HAP-1 (cell line): ENCODE results near the gene SPATA31C2.

Experiments
- DNase-seq, 2 experiments: peaks; one replicate each; pipeline ENCODE4 v3.0.0-alpha.2; 2016 to 2020; ENCODE audit warnings: low spot score in 2 of 2
- H3K27me3 ChIP-seq: fragments of 250-450 bp; sonication (Bioruptor Pico); 2 replicates; pipeline ENCODE4 v1.5.1; 2020; ENCODE audit warnings: low read depth, mild to moderate bottlenecking, moderate library complexity
- H3K36me3 ChIP-seq: fragments of 250-450 bp; sonication (Bioruptor Pico); replicated peaks from 2 replicates; pipeline ENCODE4 v1.5.1; 2020; ENCODE audit warnings: mild to moderate bottlenecking
- H3K4me1 ChIP-seq: fragments of 250-450 bp; sonication (Bioruptor Pico); 2 replicates; pipeline ENCODE4 v1.5.1; 2020; ENCODE audit warnings: mild to moderate bottlenecking
- H3K4me3 ChIP-seq: fragments of 250-450 bp; sonication (Bioruptor Pico); 2 replicates; pipeline ENCODE4 v1.5.1; 2020; ENCODE audit warnings: mild to moderate bottlenecking, moderate library complexity
- H3K9me3 ChIP-seq: fragments of 250-450 bp; sonication (Bioruptor Pico); 2 replicates; pipeline ENCODE4 v1.5.1; 2020; ENCODE audit warnings: mild to moderate bottlenecking, moderate library complexity
- in situ Hi-C: fragments of 300-500 bp; cut with MboI; formaldehyde crosslinking; loops from 3 replicates; pipeline ENCODE4 v1.14.3; 2020; ENCODE audit warnings: low sequenced_read_pairs, inconsistent platforms, mixed read lengths

Gene SPATA31C2

GRCh38 chr9:88110026-88110425 lies 28.2 kb downstream of the SPATA31C2 start:
- Histone ChIP-seq H3K4me1 (no peaks in the 10 kb centered on the region), H3K9me3 (no peaks in the 10 kb centered on the region), H3K36me3 (no peaks in the 10 kb centered on the region), H3K4me3 (no peak overlapping the region), H3K27me3 (no peaks in the 10 kb centered on the region)
- in situ Hi-C loops, result no loop called here
- no peak for DNase-seq

- H3K4me3 ChIP-seq, result no peak overlapping the region
- H3K9me3 ChIP-seq, result no peaks in the 10 kb centered on the region
- no peaks in the 10 kb centered on the region for H3K36me3 ChIP-seq
- DNase-seq, result no peak
- no peaks in the 10 kb centered on the region for H3K27me3 ChIP-seq
- in situ Hi-C loops, result no loop called here
- H3K4me1 ChIP-seq, result no peaks in the 10 kb centered on the region
These were observed 29.5 kb downstream of the SPATA31C2 start for GRCh38 chr9:88108779-88109178.

DNA sequence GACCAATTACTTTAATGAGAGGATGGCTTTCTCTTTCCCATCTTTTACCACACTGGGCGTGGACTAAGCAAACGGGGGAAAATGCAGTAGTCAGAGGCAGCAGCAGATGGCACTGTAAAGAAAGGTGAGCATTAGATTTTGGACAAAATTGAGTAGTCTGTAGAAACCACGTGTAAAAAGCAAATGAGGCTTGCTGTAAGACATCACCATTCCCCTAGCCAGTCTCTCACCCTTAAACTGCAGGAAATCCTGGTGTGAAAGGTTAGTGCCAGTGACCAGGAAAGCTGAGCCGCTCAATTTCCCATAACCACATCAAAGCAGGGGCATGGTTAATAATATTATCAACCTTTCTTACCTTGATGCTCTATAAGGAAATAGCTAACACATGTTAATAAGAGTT lies 31.8 kb downstream of the SPATA31C2 start:
- in situ Hi-C loops, result no loop called here
- Histone ChIP-seq H3K36me3 (no peaks in the 10 kb centered on the region), H3K9me3 (no peaks in the 10 kb centered on the region), H3K4me3 (no peak overlapping the region), H3K27me3 (no peaks in the 10 kb centered on the region), H3K4me1 (no peaks in the 10 kb centered on the region)
- DNase-seq, result no peak

GRCh38 chr9:88092797-88093331 lies 45.4 kb downstream of the SPATA31C2 start:
- no peaks in the 10 kb centered on the region for H3K36me3 ChIP-seq
- no peaks in the 10 kb centered on the region for H3K27me3 ChIP-seq
- H3K9me3 ChIP-seq, result no peaks in the 10 kb centered on the region
- in situ Hi-C loops, result no loop called here
- H3K4me3 ChIP-seq, result no peak overlapping the region
- H3K4me1 ChIP-seq, result no peaks in the 10 kb centered on the region
- no peak for DNase-seq

GRCh38 chr9:88090151-88090581 lies 48.1 kb downstream of the SPATA31C2 start:
- Histone ChIP-seq H3K4me3 (no peak overlapping the region), H3K4me1 (no peaks in the 10 kb centered on the region), H3K36me3 (no peaks in the 10 kb centered on the region), H3K27me3 (no peaks in the 10 kb centered on the region), H3K9me3 (no peaks in the 10 kb centered on the region)
- no peak for DNase-seq
- in situ Hi-C loops, result no loop called here

GRCh38 chr9:88087906-88088305 lies 50.4 kb downstream of the SPATA31C2 start:
- DNase-seq, result no peak
- in situ Hi-C loops, result no loop called here
- H3K9me3 ChIP-seq, result no peaks in the 10 kb centered on the region
- no peaks in the 10 kb centered on the region for H3K27me3 ChIP-seq
- H3K4me3 ChIP-seq, result no peak overlapping the region
- H3K36me3 ChIP-seq, result no peaks in the 10 kb centered on the region
- no peaks in the 10 kb centered on the region for H3K4me1 ChIP-seq

DNA sequence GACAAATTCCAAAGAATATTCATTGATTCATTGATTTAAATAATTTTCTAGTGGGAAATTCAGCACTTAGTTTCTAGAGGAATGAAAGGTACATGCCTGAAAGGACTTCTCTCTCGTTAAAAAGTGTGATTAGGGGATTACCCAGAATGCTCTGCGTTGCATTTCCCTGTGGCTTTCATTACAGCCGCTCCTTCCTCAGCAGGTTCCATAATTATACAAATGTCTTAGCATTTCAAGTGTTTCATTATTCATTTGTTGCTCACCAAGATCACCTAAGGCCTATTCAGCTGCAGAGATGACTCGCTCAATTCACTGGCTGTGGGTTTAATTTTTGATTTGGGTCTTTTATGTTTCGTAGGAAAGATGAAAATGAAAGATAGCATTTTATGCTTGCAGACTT lies 52.8 kb downstream of the SPATA31C2 start:
- DNase-seq, result peak; percentile 7 to 18
- Histone ChIP-seq H3K36me3 (no peaks in the 10 kb centered on the region), H3K9me3 (no peaks in the 10 kb centered on the region), H3K4me3 (no peak overlapping the region), H3K27me3 (no peaks in the 10 kb centered on the region), H3K4me1 (no peaks in the 10 kb centered on the region)
- in situ Hi-C loops, result no loop called here

- Histone ChIP-seq H3K27me3 (no peaks in the 10 kb centered on the region), H3K4me3 (no peak overlapping the region), H3K4me1 (no peaks in the 10 kb centered on the region), H3K9me3 (no peaks in the 10 kb centered on the region), H3K36me3 (no peaks in the 10 kb centered on the region)
- in situ Hi-C loops, result no loop called here
- no peak for DNase-seq
These were observed 53.7 kb downstream of the SPATA31C2 start for GRCh38 chr9:88084357-88085183.
